Measurements from ENCODE around the gene ZMIZ1. TPM values are rescaled to one million over a fixed set of nuclear protein-coding genes. Genes with fewer than 3 reads are reported as not detected.
A peak's percentile ranks its signal among the peaks of the same experiment; 100 is the strongest.
"Not testable (repeated sequence)": the region's sequence is repeated elsewhere in the genome, so short reads cannot be mapped to it uniquely, and the experiment has no call there.

The ZMIZ1 gene
- total RNA-seq, 4 donors from 2014 or later: 18.7 to 188 (median 36.7) TPM

DNA sequence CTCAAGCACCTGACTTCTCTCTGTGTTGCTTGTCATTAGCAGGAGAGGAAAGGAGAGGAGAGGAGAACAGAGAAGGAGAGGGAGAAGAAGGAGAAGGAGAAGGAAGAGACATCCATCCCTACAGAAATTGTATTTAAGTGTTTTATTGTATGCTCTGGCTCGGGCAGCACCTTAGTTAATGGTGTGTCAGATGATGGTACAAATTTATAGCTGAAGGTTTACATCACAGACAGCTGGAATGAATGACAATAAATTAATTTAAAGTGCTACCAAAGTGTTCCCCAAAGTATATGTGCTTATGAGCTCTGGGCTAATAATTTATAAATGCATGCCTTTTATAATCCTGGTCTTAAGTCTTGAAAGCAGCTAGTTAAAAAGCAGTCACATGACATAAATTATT is 38.1 kb upstream of the ZMIZ1 start:
- intact Hi-C loops (cut with DNase I; ENCODE audit: low total_unique reads): no loop called here

DNA sequence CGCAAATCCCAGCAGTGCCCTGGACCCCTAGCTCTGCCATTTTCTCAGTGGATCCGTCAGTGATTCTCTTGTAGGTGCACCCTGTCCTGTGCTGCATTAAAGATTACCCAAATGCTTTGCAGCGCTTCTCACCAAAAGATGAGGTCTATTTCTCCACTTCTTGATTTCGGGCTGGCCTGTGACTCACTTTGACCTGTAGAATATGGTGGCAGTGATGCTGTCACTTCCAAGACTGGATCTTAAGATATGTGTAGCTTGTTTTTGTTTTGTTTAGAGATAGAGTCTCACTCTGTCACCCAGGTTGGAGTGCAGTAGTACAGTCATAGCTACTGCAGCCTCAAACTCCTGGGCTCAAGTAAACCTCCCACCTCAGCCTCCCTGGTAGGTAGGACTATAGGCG is 37.0 kb upstream of the ZMIZ1 start:
- Histone ChIP-seq H3K36me3 (no peaks in the 10 kb centered on the region), H3K9me3 (no peaks in the 10 kb centered on the region), H3K27me3 (no peaks in the 10 kb centered on the region), H3K4me3 (no peak overlapping the region), H3K4me1 (no peaks in the 10 kb centered on the region), H3K27ac (no peak overlapping the region)
- TF ChIP-seq POLR2A (IDR thresholded peaks at IDR 0.05): no peak
- TF ChIP-seq, protein P1, sequence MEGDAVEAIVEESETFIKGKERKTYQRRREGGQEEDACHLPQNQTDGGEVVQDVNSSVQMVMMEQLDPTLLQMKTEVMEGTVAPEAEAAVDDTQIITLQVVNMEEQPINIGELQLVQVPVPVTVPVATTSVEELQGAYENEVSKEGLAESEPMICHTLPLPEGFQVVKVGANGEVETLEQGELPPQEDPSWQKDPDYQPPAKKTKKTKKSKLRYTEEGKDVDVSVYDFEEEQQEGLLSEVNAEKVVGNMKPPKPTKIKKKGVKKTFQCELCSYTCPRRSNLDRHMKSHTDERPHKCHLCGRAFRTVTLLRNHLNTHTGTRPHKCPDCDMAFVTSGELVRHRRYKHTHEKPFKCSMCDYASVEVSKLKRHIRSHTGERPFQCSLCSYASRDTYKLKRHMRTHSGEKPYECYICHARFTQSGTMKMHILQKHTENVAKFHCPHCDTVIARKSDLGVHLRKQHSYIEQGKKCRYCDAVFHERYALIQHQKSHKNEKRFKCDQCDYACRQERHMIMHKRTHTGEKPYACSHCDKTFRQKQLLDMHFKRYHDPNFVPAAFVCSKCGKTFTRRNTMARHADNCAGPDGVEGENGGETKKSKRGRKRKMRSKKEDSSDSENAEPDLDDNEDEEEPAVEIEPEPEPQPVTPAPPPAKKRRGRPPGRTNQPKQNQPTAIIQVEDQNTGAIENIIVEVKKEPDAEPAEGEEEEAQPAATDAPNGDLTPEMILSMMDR (IDR thresholded peaks at IDR 0.05): no peak
- intact Hi-C loops (cut with DNase I; ENCODE audit: low total_unique reads): no loop called here
- no peak for DNase-seq

More for the DNA sequence above, 38.1 kb upstream of the ZMIZ1 start:
- no peaks in the 10 kb centered on the region for H3K36me3 ChIP-seq
- peak overlapping the region in 1 of 2 donors; percentile 3 for H3K27ac ChIP-seq
- no peak for DNase-seq
- TF ChIP-seq, protein P1 (IDR thresholded peaks at IDR 0.05): no peak
- no peak for TF ChIP-seq POLR2A (IDR thresholded peaks at IDR 0.05)
- no peaks in the 10 kb centered on the region for H3K9me3 ChIP-seq
- no peak overlapping the region for H3K4me3 ChIP-seq
- no peaks in the 10 kb centered on the region for H3K4me1 ChIP-seq
- H3K27me3 ChIP-seq: no peaks in the 10 kb centered on the region

DNA sequence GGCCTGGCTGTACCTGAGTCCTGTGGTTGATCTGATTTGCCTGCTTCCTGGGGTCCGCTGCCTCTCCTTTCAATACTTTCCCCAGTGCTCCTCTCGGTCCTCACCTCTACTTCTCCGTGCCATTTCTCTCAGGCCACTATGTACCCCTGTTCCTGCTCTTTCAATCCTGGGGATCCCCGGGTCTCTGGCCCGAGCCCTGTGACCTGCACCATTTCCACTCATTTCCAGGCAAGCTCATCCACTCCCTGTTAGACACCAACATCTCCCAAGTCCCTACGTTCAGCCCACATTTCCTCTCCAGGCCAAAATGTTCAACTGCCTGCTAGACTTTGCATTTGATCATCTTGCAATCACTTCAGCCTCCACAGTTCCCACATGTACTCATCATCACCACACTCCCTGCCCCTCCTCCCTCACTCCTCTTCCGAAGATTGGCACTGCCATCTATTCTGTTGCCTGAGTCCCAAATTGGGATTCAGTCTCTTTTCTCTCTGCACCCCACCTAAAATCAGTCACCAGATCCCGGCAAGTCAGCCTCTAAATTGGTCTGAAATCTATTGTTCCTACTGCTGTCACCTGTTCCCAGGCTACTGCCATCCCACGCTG is 34.4 kb upstream of the ZMIZ1 start:
- no peak overlapping the region for H3K27ac ChIP-seq
- no peaks in the 10 kb centered on the region for H3K27me3 ChIP-seq
- intact Hi-C loops (cut with DNase I; ENCODE audit: low total_unique reads): no loop called here
- no peaks in the 10 kb centered on the region for H3K9me3 ChIP-seq
- H3K36me3 ChIP-seq: no peaks in the 10 kb centered on the region
- H3K4me1 ChIP-seq: no peaks in the 10 kb centered on the region
- no peak overlapping the region for H3K4me3 ChIP-seq
- peak in 1 of 2 donors; percentile 5 for DNase-seq
- TF ChIP-seq, protein P1 (IDR thresholded peaks at IDR 0.05): no peak
- TF ChIP-seq POLR2A (IDR thresholded peaks at IDR 0.05): no peak

DNA sequence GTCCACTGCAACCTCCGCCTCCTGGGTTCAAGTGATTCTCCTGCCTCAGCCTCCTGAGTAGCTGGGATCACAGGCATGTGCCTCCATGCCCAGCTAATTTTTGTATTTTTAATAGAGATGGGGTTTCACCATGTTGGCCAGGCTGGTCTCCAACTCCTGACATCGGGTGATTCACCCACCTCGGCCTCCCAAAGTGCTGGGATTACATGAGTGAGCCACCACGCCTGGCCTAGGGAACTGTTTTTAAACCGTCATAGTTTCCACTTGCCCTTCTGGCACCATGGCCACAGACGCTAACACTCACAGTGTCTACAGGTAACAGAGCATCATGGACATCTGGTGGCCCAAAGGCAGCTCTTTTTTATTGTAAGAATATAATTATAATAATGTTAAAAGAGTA is 32.4 kb upstream of the ZMIZ1 start:
- H3K4me3 ChIP-seq; H3K36me3 ChIP-seq; H3K27me3 ChIP-seq; H3K9me3 ChIP-seq; H3K27ac ChIP-seq; intact Hi-C loops (cut with DNase I; ENCODE audit: low total_unique reads); H3K4me1 ChIP-seq: not testable (repeated sequence)
- DNase-seq: peak in 1 of 2 donors; percentile 4

DNA sequence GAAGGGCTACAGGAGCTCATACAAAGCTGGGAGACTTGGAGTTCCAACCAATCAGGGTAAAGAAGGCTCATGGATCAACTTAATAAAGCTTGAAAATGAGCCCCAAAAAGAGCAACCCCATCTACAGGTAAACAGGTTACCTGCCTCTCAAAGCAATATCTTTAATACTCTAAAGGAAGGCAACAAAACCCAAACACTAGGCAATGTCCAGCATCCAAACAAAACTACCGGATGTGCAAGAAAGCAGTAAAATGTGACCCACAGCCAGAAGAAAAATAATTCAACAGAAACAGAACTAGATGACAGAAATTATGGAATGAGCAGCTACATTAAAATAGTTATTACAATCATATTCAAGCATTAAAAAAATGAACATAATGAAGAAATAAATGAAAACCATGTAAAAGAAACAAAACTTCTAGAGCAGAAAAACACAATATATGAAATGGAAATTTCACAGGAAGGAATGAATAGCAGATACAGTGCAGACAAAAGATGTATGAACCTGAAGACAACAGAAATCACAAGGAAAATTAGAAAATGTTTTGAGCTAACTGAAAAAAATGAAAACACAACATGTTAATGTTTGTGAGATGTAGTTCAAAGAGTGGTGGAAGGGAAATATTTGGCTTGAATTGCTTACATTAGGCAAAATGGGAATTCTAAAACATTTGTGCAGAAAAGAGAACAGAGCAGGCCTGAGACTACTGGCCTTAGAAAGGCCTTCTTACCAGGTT is 30.5 kb upstream of the ZMIZ1 start:
- intact Hi-C loops (cut with DNase I; ENCODE audit: low total_unique reads): no loop called here

More for the DNA sequence above, 30.5 kb upstream of the ZMIZ1 start:
- no peak for DNase-seq
- Histone ChIP-seq H3K4me1 (no peaks in the 10 kb centered on the region), H3K9me3 (no peaks in the 10 kb centered on the region), H3K4me3 (no peak overlapping the region), H3K27me3 (no peaks in the 10 kb centered on the region), H3K36me3 (no peaks in the 10 kb centered on the region), H3K27ac (no peak overlapping the region)
- TF ChIP-seq, protein P1 (IDR thresholded peaks at IDR 0.05): no peak
- TF ChIP-seq POLR2A (IDR thresholded peaks at IDR 0.05): no peak
